ENCODE results near the gene ATP6AP2. TPM values are rescaled to one million over a fixed set of nuclear protein-coding genes. Genes with fewer than 3 reads are reported as not detected.

ATP6AP2 gene
- total and polyA plus RNA-seq, 9 of the 15 experiments (the other 6 are each of a cell fraction or from before 2014, with no cell fraction given), result 23.3 to 131 (median 41.9) TPM

GRCh38 chrX:40537310-40537709, 43.5 kb upstream of the ATP6AP2 start:
- no peaks in the 10 kb centered on the region for H4K20me1 ChIP-seq (replicated peaks; ENCODE audit: control insufficient read depth, insufficient read depth, low read length)
- DNase-seq (ENCODE audit: extremely low read depth in 1 of 4, low spot score in 3 of 4), result peak in 1 of 4 experiments; percentile 15
- no peaks in the 10 kb centered on the region for H3K79me2 ChIP-seq (ENCODE audit: control insufficient read depth, insufficient read depth, low read length)
- no peak for ATAC-seq
- no peaks in the 10 kb centered on the region for H3K9me3 ChIP-seq (replicated peaks; ENCODE audit: control insufficient read depth, insufficient read depth, low read depth, low read length)
- H2AFZ ChIP-seq (ENCODE audit: low read depth, low read length), result no peak overlapping the region
- FAIRE-seq, result no peak
- intact Hi-C loops (cut with micrococcal nuclease) (no loop called here), in situ Hi-C loops (cut with MboI) (no loop called here)
- no peak overlapping the region for H3K4me3 ChIP-seq
- H3K4me2 ChIP-seq (ENCODE audit: insufficient read depth, low read length), result no peak overlapping the region
- H3K36me3 ChIP-seq (ENCODE audit: control insufficient read depth, insufficient read depth, low read length), result no peaks in the 10 kb centered on the region
- H3K9me1 ChIP-seq (ENCODE audit: control insufficient read depth, insufficient read depth, low read length), result no peaks in the 10 kb centered on the region
- CTCF ChIA-PET (ENCODE audit: low intra/inter-chr PET ratio), result no interaction called here
- POLR2A ChIA-PET, result no interaction called here
- H3K27ac ChIP-seq (ENCODE audit: extremely low read depth, low read depth, low read length), result no peak overlapping the region
- H3K4me1 ChIP-seq (replicated peaks in 1 of 2; ENCODE audit: control insufficient read depth in 2 of 2, insufficient read depth in 2 of 2, low read length in 2 of 2), result peaks cover 6 to 7% of the 10 kb centered on the region in 2 experiments; a peak in 3 of 5 replicates
- 0% methylated on average over 4 of the region's 4 CpGs for WGBS (ENCODE audit: insufficient coverage, low coverage, missing lambda C conversion rate)
- no TSS peak for BruUV-seq (replicated peaks)
- H3K27me3 ChIP-seq (ENCODE audit: control insufficient read depth in 2 of 2, insufficient read depth in 2 of 2, low read length in 2 of 2), result 0 out of 5 replicates have a peak, but pooled peaks cover 0 to 6% of the 10 kb centered on the region in 2 experiments
- no peak overlapping the region for H3K9ac ChIP-seq (ENCODE audit: insufficient read depth in 1 of 2, low read depth in 2 of 2, low read length in 2 of 2)
- peak; percentile 50; the same call in 1 of the 2 replicates for TF ChIP-seq TEAD4 (IDR thresholded peaks at IDR 0.05; ENCODE audit: low read length)
- TF ChIP-seq TEAD4 (CRISPR knock-in tag; IDR thresholded peaks at IDR 0.05; ENCODE audit: borderline replicate concordance), result no peak
- TF ChIP-seq POLR3A (IDR thresholded peaks at IDR 0.05; ENCODE audit: borderline replicate concordance, extremely low read depth, insufficient read depth, insufficient read length), result no peak
- no peak for TF ChIP-seq C11orf30 (IDR thresholded peaks at IDR 0.05; ENCODE audit: low read depth)
- no peak for TF ChIP-seq ZNF561 (CRISPR knock-in tag; conservative IDR thresholded peaks at IDR 0.05)
- no peak for TF ChIP-seq RBM39 (optimal IDR thresholded peaks at IDR 0.05; ENCODE audit: low read depth, low read length)
- TF ChIP-seq CBFA2T3 (IDR thresholded peaks at IDR 0.05), result peak; percentile 73
- 0 out of 2 replicates have a peak, but pooled peaks have one; percentile 16 for TF ChIP-seq DPF2 (IDR thresholded peaks at IDR 0.05)
- TF ChIP-seq, protein P1, sequence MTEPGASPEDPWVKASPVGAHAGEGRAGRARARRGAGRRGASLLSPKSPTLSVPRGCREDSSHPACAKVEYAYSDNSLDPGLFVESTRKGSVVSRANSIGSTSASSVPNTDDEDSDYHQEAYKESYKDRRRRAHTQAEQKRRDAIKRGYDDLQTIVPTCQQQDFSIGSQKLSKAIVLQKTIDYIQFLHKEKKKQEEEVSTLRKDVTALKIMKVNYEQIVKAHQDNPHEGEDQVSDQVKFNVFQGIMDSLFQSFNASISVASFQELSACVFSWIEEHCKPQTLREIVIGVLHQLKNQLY (CRISPR knock-in tag; conservative IDR thresholded peaks at IDR 0.05), result no peak
- TF ChIP-seq, protein P2, sequence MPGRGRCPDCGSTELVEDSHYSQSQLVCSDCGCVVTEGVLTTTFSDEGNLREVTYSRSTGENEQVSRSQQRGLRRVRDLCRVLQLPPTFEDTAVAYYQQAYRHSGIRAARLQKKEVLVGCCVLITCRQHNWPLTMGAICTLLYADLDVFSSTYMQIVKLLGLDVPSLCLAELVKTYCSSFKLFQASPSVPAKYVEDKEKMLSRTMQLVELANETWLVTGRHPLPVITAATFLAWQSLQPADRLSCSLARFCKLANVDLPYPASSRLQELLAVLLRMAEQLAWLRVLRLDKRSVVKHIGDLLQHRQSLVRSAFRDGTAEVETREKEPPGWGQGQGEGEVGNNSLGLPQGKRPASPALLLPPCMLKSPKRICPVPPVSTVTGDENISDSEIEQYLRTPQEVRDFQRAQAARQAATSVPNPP (IDR thresholded peaks at IDR 0.05; ENCODE audit: borderline replicate concordance, insufficient read depth, insufficient read length), result no peak
- TF ChIP-seq RB1 (IDR thresholded peaks at IDR 0.05; ENCODE audit: low read depth), result no peak
- TF ChIP-seq ZNF79 (CRISPR knock-in tag; IDR thresholded peaks at IDR 0.05; ENCODE audit: low read depth), result no peak
- peak; percentile 68 for TF ChIP-seq ARID1B (IDR thresholded peaks at IDR 0.05)
- no peak for TF ChIP-seq SAFB (IDR thresholded peaks at IDR 0.05; ENCODE audit: borderline replicate concordance, low read depth, low read length)
- TF ChIP-seq CBFA2T2 (conservative IDR thresholded peaks at IDR 0.05), result peak; percentile 65
- 0 out of 2 replicates have a peak, but pooled peaks have one; percentile 41 for TF ChIP-seq NCOR1 (IDR thresholded peaks at IDR 0.05)
- no peak for TF ChIP-seq TCFL5 (CRISPR knock-in tag; conservative IDR thresholded peaks at IDR 0.05)
- TF ChIP-seq SIN3B (IDR thresholded peaks at IDR 0.05; ENCODE audit: low read depth), result no peak
- TF ChIP-seq TAL1 (IDR thresholded peaks at IDR 0.05), result peak; percentile 72
- TF ChIP-seq ZNF408 (CRISPR knock-in tag; IDR thresholded peaks at IDR 0.05; ENCODE audit: low read depth), result no peak
- peak; percentile 67 for TF ChIP-seq TCF3 (CRISPR knock-in tag; IDR thresholded peaks at IDR 0.05)
